ENCODE results near the gene S100A11. TPM values are rescaled to one million over a fixed set of nuclear protein-coding genes. Genes with fewer than 3 reads are reported as not detected.

S100A11 gene
- total and polyA plus RNA-seq, 10 donors, result 243 to 669 (median 449) TPM

DNA sequence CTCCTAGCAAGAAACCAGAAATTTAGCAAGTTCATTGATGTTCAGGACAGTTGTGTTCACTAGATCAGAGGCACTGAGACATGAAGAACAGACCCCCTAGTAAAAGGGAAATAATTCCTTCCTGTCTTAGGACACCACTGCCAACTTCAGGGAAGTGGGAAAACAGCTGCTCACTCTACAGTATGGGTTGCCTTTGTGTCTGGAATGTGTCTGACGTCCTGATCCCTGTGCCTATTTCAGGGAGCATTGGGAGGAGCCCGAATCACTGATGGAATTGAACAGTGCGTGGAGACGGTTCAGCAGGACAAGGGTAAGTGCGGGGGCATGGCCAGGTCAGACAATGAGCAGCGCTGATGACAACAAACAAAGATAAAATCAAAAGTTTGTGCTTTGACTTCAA, 21.0 kb downstream of the S100A11 start:
- no peak for DNase-seq
- WGBS, 5 donors, result 67 to 77% (median 69%) methylated on average over 6 of the region's 6 CpGs
- Histone ChIP-seq H3K9me3 (no peaks in the 10 kb centered on the region), H3K4me3 (no peak overlapping the region), H3K4me1 (no peaks in the 10 kb centered on the region), H3K27me3 (replicated peaks in 1 of 7) (peaks cover 0 to 20% (median 0%) of the 10 kb centered on the region in 7 donors), H3K36me3 (no peaks in the 10 kb centered on the region), H3K27ac (no peak overlapping the region)
- TF ChIP-seq CTCF (IDR thresholded peaks at IDR 0.05 in 8 of 11, conservative IDR thresholded peaks at IDR 0.05 in 3 of 11) (no peak), POLR2A (IDR thresholded peaks at IDR 0.05) (no peak), POLR2AphosphoS5 (IDR thresholded peaks at IDR 0.05) (no peak)
- intact Hi-C loops (cut with DNase I; ENCODE audit: low total_unique reads), result no loop called here

GRCh38 chr1:152014943-152015342, 21.9 kb downstream of the S100A11 start:
- H3K27ac ChIP-seq, result no peak overlapping the region
- no peaks in the 10 kb centered on the region for H3K9me3 ChIP-seq
- no peaks in the 10 kb centered on the region for H3K4me1 ChIP-seq
- no peaks in the 10 kb centered on the region for H3K36me3 ChIP-seq
- DNase-seq, result no peak
- 88 to 100% (median 91%) methylated on average over 1 of the region's 1 CpG for WGBS, 5 donors
- no peak overlapping the region for H3K4me3 ChIP-seq
- peaks cover 0 to 20% (median 0%) of the 10 kb centered on the region in 7 donors for H3K27me3 ChIP-seq (replicated peaks in 1 of 7)
- TF ChIP-seq CTCF (IDR thresholded peaks at IDR 0.05 in 8 of 11, conservative IDR thresholded peaks at IDR 0.05 in 3 of 11), result no peak
- no peak for TF ChIP-seq POLR2AphosphoS5 (IDR thresholded peaks at IDR 0.05)
- TF ChIP-seq POLR2A (IDR thresholded peaks at IDR 0.05), result no peak
- intact Hi-C loops (cut with DNase I; ENCODE audit: low total_unique reads), result no loop called here

- no peak for DNase-seq
- Histone ChIP-seq H3K36me3 (no peaks in the 10 kb centered on the region), H3K27ac (no peak overlapping the region), H3K4me1 (peaks cover 0 to 6% (median 0%) of the 10 kb centered on the region in 6 donors), H3K4me3 (no peak overlapping the region), H3K27me3 (replicated peaks in 1 of 7) (peaks cover 0 to 18% (median 0%) of the 10 kb centered on the region in 7 donors), H3K9me3 (no peaks in the 10 kb centered on the region)
- TF ChIP-seq POLR2AphosphoS5 (IDR thresholded peaks at IDR 0.05) (no peak), CTCF (IDR thresholded peaks at IDR 0.05 in 8 of 11, conservative IDR thresholded peaks at IDR 0.05 in 3 of 11) (peak in 9 of 11 experiments; percentile 12 to 60 (median 37)), POLR2A (IDR thresholded peaks at IDR 0.05) (no peak)
- intact Hi-C loops (cut with DNase I; ENCODE audit: low total_unique reads), result no loop called here
- 0 to 10% (median 8%) methylated on average over 3 of the region's 3 CpGs for WGBS, 5 donors
Measured at GRCh38 chr1:152013664-152014237, 23.1 kb downstream of the S100A11 start.

- TF ChIP-seq POLR2AphosphoS5 (IDR thresholded peaks at IDR 0.05), result no peak
- TF ChIP-seq POLR2A (IDR thresholded peaks at IDR 0.05), result no peak
- TF ChIP-seq CTCF (IDR thresholded peaks at IDR 0.05 in 8 of 11, conservative IDR thresholded peaks at IDR 0.05 in 3 of 11), result no peak
- peaks cover 0 to 6% (median 0%) of the 10 kb centered on the region in 6 donors for H3K4me1 ChIP-seq
- DNase-seq, result no peak
- WGBS, 5 donors, result 56 to 76% (median 70%) methylated on average over 1 of the region's 1 CpG
- intact Hi-C loops (cut with DNase I; ENCODE audit: low total_unique reads), result no loop called here
- no peak overlapping the region for H3K4me3 ChIP-seq
- H3K9me3 ChIP-seq, result no peaks in the 10 kb centered on the region
- peak overlapping the region in 1 of 8 donors; percentile 22 for H3K27ac ChIP-seq
- H3K36me3 ChIP-seq, result no peaks in the 10 kb centered on the region
- peaks cover 0 to 35% (median 0%) of the 10 kb centered on the region in 7 donors for H3K27me3 ChIP-seq (replicated peaks in 1 of 7)
Measured at GRCh38 chr1:152009691-152010090, 27.1 kb downstream of the S100A11 start.
